HG02798 (cell line): ENCODE measurements around the gene LENG9.
A peak's percentile ranks its signal among the peaks of the same experiment; 100 is the strongest.
"Not testable (repeated sequence)": the region's sequence is repeated elsewhere in the genome, so short reads cannot be mapped to it uniquely, and the experiment has no call there.

ENCODE experiments used
- ATAC-seq: cut with Tn5 transposase; IDR thresholded peaks from one replicate; pipeline ENCODE4 v1.9.1; 2021; ENCODE audit warnings: mild to moderate bottlenecking; ENCODE audit not compliant: unreplicated experiment, poor library complexity

LENG9 gene

DNA sequence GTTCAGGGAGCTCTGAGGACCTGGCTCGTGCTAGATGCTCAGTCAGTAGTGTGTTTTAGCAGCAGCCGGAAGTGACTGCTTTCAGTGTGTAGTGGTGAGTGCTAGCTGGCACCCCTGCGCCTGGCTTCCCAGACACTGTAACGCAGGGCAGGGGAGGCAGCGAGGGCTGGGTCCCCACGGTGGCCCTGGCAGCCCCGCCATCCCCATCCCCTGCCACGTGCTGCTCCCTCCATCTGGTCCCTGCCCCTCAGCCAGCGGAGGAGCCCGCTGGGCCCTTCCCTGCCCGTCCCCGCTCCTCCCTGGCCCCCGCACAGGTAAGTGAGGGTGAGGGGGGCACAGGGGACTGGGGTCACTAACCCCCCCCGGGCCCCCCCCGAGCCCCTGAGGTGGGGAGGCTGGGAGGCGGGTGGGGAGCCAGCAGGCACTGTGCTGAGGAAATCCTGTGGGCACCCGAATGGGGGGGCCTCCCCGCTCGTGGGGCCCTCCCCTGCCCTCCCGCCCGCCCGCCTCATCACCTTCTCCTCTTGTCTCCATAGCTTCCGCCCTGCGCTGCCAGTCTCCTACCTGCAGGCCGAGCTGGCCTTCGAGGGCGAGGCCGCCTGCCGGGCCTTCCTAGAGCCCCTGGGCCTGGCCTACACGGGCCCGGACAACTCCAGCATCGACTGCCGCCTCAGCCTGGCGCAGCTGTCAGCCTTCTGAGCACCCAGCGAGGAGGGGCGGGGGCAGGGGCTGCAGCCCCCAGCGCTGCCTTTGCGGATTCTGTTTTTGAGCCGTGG lies 3.2 kb downstream of the LENG9 start:
- no peak for ATAC-seq

DNA sequence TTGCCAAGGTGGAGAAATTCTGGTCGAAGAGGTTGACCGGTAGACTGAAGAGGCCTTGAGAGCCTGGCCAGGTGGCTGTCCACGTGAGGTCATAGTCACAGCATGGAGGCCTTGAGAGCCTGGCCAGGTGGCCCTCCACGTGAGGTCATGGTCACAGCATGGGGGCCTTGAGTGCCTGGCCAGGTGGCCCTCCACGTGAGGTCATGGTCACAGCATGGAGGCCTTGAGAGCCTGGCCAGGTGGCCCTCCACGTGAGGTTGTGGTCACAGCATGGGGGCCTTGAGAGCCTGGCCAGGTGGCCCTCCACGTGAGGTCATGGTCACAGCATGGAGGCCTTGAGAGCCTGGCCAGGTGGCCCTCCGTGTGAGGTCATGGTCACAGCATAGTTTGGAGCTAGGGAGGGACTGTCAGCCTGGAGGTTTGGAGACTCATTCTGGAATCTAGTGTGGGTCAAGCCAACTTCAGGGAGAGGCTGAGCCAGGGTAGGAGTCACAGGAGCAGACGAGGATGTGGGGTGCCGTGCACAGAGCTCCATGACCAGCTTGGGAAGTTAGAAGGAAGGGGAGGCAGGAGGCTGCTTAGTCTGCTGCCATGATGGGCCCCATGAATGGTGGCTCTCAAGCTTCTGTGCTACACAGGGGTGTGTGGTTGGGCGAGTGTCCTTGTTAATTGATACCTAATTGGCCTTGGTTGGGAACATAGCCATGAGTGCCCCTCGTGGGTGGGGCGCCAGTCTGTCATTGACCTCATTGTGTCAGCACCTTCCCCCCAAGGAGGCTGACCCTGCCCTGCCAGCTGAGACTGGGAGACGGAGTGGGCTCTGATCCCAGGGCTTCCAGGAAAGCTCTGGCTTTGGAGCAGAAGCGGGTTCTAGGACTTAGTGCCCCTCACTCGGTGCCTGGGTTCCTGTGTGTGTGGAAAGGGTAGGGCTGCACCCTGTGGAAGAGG lies 4.0 kb downstream of the LENG9 start:
- no peak for ATAC-seq

DNA sequence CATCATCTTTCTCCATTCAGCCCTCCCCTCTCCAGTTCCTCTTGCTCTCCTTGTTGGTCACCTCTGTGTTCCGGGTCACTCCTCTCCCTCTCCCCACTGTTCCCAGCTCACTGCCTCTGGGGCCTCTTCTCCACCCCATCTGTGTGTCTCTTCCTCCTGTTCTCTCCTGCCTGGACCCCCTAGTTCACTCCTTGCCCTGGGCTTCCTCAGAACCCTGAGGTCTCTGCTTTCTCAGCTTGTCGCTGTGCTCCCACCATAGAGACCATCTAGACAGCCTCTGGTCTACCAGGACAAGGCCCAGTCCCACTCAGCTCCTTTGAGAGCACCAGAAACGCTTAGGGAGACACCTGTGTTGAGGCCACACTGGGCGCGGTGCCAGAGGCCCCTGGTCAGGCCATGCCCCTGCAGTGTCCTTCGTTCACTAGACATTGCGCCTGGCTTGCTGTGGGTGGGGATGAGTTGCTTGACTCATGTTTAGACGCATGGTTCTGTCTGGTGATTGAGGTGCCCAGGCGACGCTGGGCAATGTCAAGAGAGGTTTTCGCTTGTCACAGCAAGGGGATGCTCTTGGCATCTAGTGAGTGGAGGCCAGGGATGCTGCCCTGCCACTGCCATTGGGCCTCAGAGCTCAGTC lies 4.8 kb downstream of the LENG9 start:
- ATAC-seq = no peak

DNA sequence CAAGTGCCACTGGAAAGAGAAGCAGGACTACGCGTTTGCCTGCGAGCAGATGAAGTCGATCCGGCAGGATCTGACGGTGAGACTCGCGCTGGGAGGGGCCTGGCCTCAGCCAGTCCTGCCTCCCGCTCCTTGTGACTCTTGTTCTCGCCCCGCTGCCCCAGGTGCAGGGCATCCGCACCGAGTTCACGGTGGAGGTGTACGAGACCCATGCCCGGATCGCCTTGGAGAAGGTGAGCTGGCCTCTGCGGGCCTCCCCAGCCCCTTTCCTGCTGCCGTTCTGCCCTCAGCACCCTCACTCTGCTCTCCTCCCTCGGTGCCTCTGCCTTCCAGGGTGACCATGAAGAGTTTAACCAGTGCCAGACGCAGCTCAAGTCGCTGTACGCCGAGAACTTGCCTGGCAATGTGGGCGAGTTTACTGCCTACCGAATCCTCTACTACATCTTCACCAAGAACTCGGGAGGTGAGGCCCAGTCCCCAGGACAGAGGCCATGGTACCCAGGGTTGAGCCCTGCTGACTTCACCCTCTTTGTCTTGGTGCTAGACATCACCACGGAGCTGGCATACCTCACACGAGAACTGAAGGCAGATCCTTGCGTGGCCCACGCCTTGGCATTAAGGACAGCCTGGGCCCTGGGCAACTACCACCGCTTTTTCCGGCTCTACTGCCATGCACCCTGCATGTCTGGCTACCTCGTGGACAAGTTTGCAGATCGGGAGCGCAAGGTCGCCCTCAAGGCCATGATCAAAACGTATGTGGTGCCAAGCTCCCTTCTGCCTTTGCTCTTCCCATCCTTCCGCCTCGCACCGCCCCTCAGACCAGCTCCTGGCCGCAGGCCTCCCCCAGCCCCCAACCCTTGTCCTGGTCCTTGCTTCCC lies 5.6 kb downstream of the LENG9 start:
- no peak for ATAC-seq

DNA sequence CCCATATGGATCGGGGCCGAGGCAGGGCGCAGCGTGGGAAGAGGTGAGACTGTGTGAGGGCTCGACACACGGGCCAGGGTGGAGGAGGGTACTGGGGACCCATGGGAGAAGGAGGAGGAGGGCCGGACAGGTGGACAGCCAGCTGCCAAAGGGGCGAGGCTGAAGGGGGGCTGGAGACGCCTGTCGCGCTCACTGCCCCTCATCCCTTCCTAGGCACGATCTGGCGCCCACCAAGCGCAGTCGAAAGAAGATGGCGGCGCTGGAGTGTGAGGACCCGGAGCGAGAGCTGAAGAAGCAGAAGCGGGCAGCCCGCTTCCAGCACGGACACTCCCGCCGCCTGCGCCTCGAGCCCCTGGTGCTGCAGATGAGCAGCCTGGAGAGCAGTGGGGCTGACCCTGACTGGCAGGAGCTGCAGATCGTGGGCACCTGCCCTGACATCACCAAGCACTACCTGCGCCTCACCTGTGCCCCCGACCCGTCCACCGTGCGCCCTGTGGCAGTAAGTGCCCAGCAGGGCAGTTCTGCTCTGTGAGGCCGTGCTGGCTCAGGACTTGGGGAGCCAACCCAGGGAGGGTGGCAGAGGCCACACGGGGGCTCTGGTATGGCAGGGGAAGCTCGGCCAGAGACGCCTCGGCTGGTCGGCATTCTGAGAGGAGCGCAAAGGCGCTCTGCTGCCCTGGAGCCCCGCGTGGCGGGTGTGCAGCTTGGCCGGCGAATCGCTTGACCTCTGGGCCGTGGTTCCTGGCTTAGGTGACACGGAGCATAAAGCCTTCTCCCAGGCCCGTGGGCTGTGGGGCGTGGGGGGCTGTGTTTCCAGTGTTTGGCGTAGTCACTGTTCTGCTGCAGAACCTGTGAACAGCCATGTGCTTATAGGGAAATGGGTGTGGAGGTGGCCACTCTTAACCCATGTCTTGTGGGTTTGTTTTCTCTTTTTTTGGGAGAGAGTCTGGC lies 6.9 kb downstream of the LENG9 start:
- ATAC-seq = no peak

DNA sequence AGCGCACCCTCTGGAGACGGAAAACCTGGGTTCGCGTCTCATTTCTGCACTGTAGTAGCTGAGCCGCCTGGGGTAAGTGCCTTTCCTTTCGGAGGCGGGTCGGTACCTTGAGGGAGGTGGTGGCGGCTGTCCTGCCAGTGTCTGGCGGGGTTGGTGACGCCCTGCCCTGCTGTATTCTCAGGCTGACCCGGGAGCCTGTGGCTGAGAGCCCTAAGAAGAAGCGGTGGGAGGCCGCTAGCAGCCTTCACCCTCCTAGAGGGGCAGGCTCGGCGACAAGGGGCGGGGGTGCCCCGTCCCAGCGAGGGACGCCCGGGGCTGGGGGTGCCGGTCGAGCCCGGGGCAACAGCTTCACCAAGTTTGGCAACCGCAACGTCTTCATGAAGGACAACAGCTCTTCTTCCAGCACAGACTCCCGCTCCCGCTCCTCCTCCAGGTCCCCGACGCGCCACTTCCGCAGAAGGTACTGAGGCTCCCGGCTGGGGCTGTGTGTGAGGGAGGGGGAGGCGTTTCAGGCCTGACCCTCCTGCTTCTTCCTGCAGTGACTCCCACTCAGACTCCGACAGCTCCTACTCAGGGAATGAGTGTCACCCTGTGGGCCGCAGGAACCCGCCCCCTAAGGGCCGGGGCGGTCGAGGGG lies 7.7 kb downstream of the LENG9 start:
- ATAC-seq = no peak

DNA sequence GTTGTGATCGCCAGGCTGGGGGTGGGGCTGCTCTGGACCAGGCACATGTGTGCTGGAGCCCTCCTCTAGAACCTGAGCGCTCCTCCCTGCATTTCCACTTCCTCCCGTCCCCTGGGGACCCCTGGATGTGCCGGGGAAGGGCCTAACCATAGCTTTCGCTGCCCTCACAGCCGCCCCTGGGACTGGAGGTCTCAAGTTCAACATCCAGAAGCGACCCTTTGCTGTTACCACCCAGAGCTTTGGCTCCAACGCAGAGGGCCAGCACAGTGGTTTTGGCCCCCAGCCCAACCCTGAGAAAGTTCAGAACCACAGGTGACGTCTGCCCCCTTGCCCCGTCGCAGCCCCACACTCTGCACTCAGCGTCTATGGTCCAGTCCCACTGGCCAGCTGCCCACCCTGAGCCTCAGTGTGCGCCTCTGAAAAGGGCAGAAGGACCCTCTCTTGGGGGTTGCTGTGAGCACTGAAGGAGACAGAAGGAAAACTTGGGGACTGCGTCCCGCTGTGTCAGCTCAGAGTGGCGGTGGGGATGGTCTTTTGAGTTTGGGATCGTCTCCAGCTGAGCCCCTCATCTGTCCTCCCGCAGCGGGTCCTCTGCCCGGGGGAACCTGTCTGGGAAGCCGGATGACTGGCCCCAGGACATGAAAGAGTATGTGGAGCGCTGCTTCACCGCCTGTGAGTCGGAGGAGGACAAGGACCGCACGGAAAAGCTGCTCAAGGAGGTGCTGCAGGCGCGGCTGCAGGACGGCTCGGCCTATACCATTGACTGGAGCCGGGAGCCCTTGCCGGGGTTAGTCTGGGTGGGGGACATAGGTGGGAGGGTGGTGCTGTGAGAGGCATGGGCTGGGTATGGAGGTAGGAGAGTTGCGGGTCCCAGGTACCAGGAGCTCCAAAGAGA lies 8.6 kb downstream of the LENG9 start:
- no peak for ATAC-seq

DNA sequence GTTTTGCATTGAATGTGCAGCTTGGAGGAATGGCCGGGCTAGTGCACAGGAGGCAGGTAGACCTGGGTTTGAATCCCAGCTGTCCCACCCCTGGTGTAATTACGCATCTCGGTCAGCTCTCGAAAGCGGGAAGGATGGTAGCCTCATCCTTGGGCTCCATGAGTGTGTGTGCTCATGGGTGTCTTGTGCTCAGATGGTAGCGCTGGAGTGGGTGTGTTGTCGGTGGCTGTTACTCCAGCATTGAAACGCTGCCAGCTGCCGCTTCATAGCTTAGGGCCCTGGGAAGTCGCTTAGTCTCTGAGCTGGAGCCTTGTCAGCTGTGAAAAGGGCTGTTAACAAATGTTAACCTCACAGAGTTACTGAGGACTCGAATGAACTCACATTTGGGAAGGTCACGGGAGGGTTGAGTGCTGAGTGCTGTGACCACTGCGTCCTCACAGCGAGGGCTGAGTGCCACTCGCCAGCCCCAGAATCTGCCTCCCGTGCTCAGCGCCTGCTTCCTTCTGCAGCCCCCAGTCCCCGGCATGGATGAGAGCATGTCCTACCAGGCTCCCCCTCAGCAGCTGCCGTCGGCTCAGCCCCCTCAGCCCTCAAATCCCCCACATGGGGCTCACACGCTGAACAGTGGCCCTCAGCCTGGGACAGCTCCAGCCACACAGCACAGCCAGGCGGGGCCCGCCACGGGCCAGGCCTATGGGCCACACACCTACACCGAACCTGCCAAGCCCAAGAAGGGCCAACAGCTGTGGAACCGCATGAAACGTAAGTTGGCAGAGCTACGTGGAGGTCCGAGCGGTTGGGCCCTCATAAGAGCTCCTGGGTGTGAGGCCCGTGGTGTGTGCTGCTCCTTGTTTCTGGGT lies 9.4 kb downstream of the LENG9 start:
- ATAC-seq = no peak

DNA sequence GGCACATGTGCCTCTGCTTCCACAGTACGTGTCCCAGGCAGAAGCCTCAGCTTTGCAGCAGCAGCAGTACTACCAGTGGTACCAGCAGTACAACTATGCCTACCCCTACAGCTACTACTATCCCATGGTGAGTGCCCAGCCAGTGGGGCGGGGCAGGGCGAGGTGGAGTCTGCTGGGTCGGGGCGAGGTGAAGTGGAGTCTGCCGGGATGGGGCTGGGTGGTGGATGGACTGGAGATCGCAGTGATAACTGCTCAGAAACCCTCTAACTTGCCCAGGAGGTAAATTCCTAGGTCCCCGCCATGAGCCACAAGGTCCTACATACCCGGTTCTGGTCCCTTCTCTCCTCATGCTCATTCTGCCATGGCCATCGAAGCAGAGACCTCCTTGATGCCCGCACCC lies 11.0 kb downstream of the LENG9 start:
- ATAC-seq = no peak

DNA sequence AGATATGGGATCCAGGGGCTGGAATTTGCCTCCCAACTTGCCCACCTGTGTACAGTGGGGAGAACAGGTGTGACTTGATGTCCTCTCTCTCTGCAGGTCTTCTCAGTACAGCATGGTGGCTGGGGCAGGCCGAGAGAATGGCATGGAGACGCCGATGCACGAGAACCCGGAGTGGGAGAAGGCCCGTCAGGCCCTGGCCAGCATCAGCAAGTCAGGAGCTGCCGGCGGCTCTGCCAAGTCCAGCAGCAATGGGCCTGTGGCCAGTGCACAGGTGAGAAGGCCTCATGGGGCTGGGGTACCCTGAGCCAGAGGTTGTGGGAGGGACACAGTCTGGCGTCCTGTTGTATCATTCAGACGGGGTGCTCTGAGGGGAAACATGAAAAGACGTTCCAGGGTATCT lies 11.6 kb downstream of the LENG9 start:
- ATAC-seq = no peak

DNA sequence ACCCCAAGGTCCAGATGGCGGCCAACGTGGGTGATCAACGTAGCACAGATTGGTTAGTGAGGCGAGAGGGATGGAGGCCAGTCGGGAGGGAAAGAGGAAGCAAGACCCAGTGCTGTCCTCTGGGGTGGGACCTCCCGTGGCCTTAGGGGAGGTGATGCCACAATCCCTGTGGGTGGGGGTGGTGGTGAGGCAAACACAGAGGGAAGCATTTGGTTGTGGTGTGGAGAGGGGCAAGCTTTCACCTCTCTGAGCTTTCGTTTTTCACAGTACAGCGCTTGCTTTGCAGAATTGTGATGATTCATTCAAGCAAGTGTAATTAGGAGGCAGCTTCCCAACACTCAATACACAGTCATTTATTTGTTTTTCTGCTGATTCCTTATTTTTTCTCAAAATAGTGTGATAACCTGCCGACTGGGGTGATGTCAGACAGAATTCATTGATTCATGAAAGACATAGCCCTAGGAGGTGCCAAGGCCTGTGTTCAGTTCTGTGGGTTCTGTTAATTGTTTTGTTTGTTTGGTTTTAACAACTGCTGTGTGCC lies 12.2 kb downstream of the LENG9 start:
- ATAC-seq = no peak

DNA sequence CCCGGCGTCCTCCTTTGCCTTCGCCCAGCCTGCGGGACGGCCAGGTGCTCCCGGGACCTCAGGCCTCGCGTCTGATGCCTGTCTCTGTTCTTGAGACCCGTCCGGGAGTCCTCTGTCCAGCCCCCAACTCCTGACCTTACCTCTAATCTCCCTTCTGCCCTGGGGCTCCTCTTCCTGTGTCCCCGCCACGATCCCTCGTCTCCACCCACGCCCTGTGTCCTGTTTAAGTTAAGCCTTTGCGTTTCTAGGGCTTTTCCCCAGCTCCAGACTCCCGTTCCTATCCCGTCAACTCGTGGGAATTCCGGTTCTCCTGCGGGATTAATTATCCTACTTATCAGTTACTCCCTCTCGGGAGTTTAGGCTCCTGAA lies 13.9 kb downstream of the LENG9 start:
- no peak for ATAC-seq

DNA sequence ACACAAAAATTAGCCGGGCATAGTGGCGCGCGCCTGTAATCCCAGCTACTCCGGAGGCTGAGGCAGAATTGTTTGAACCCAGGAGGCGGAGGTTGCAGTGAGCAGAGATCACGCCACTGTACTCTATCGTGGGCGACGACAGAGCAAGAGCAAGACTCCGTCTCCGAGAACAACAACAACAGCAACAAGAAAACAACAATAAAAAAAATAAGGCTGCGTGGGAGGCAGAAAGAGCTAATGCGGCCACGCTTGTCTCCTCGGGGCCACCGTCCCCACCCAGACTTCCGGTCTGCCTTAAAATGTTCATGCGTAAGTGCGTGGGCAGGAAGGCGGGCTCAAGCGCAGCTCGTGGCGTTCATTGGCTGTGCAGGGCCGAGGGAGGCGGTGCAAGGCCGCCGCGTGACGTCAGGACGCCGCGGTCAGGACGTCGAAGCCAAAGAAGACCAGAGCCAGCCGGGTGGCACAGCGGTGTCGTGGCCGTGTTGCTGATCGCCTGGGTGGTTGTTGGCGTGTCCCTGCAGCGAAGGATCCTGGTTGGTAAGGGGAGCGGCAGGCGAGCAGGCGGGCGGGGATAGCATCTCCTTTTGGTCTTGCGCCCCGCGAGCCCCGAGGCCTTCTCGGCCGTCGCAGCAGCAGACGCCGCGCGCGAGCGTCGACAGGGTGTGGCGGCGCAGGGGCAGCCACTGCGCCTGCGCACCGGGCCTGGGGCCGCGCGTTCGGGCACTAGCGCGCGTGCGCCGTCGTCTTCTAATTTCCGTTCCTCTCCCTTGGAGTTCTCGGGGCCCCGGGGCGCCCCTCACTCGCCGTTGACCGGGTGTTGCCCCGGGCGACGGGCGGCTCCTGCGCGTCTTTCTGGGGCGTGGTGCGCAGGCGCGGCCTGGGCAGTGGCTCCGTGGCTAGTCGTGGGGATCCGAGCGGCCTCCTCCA lies 14.5 kb downstream of the LENG9 start, which contains the start of gene LENG8:
LENG8 (plus strand) TSS at position 426 of the 927 bp plus-strand sequence. CDS start 2,146 bp downstream, outside the sequence.
- peak; percentile 90 for ATAC-seq

DNA sequence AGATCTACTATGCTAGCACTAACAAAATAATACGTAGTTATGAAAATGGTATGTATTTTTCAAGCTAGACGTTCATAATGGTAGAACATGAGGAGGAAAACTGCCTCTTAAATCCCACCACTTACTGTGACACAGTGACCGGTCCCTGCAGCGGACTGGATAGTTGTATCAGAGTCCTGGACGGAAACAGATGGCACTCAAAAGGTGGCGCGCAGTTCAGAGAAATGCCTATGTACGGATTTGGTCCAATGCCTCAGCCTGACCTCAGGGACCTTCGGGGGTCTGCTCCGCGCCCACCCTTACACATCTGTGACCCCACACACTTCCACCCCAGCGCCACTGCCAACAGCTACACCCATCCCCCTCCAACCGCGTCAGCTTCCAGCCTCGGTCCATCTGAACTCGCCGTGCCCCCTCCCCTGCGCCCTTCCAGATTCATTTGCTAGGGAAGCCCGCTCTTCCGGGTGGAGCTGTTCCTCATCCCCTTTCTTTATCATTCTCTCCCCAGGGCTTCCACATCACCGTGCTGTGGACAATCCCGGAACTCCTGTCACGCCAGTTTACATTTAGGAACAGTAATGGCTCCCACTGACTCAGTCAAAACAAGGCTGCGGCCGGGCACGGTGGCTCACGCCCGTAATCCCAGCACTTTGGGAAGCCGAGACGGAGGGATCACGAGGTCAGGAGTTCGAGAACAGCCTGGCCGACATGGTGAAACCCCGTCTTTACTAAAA lies 15.4 kb downstream of the LENG9 start:
- ATAC-seq = no peak

DNA sequence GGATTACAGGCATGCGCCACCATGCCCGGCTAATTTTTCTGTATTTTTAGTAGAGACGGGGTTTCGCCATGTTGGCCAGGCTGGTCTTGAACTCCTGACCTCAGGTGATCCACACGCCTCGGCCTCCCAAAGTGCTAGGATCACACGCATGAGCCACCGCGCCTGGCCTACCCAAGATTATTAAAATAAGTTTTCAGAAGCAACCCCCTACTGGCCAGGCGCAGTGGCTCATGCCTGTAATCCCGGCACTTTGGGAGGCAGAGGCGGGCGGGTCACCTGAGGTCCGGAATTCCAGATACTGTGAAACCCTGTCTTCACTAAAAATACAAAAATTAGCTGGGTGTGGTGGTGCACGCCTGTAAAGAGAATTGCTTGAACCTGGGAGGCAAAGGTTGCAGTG lies 17.2 kb downstream of the LENG9 start:
- ATAC-seq = not testable (repeated sequence)
